Natural killer cell (primary cell): ENCODE results near the gene ADCY6. TPM values are rescaled to one million over a fixed set of nuclear protein-coding genes. Genes with fewer than 3 reads are reported as not detected.

ENCODE experiments used
- ATAC-seq, 3 donors: fragments of 150-1000 bp in 2 of 3; fragments of 200-7000 bp in 1 of 3; cut with Tn5 transposase; 1 replicate in 1 of 3; 2 replicates in 2 of 3; pipeline ENCODE4 v1.10.0; 2021; ENCODE audit warnings: mild to moderate bottlenecking in 2 of 3, moderate library complexity in 2 of 3
- DNase-seq, 2 donors: peaks; one replicate each; pipeline versions ENCODE4 v3.0.0 to v3.0.0-alpha.2; 2013 to 2021; ENCODE audit warnings: mixed read lengths in 1 of 2
- H3K27ac ChIP-seq: one replicate; pipeline ENCODE4 v1.5.1; 2013; ENCODE audit warnings: mild to moderate bottlenecking, low read length
- H3K27me3 ChIP-seq: one replicate; pipeline ENCODE4 v1.6.1; 2013; ENCODE audit warnings: low read length; ENCODE audit not compliant: control insufficient read depth, insufficient read depth
- H3K36me3 ChIP-seq: one replicate; pipeline ENCODE4 v1.6.1; 2013; ENCODE audit warnings: low read length; ENCODE audit not compliant: control insufficient read depth, insufficient read depth
- H3K4me1 ChIP-seq: one replicate; pipeline ENCODE4 v1.6.1; 2013; ENCODE audit warnings: low read length; ENCODE audit not compliant: control insufficient read depth, insufficient read depth
- H3K4me3 ChIP-seq: one replicate; pipeline ENCODE4 v1.5.1; 2013; ENCODE audit warnings: low read length
- H3K9me3 ChIP-seq: one replicate; pipeline ENCODE4 v1.6.1; 2013; ENCODE audit warnings: low read length; ENCODE audit not compliant: control insufficient read depth, insufficient read depth
- H3K27ac Mint-ChIP-seq, 2 donors: one replicate each; pipeline ENCODE4 v1.8.0; 2022; ENCODE audit warnings: mild to moderate bottlenecking in 2 of 2, mixed read lengths in 2 of 2, moderate library complexity in 1 of 2
- H3K27me3 Mint-ChIP-seq, 2 donors: one replicate each; pipeline ENCODE4 v1.8.0; 2022; ENCODE audit warnings: low read depth in 2 of 2, mixed read lengths in 2 of 2
- H3K36me3 Mint-ChIP-seq: one replicate; pipeline ENCODE4 v1.8.0; 2022; ENCODE audit warnings: mixed read lengths
- H3K4me1 Mint-ChIP-seq, 2 donors: one replicate each; pipeline ENCODE4 v1.8.0; 2022; ENCODE audit warnings: mixed read lengths in 2 of 2
- H3K4me3 Mint-ChIP-seq: one replicate; pipeline ENCODE4 v1.8.0; 2022; ENCODE audit warnings: mild to moderate bottlenecking, moderate library complexity, mixed read lengths
- H3K9me3 Mint-ChIP-seq, 2 donors: one replicate each; pipeline ENCODE4 v1.8.0; 2022; ENCODE audit warnings: mixed read lengths in 2 of 2
- WGBS: methylation state at CpG from one replicate; pipeline ENCODE4 v1.1.7; 2013; ENCODE audit warnings: missing lambda C conversion rate; ENCODE audit not compliant: insufficient coverage; 5-methylcytosine and 5-hydroxymethylcytosine counted together
- intact Hi-C: fragments of 100-400 bp; cut with micrococcal nuclease; formaldehyde crosslinking; loops from one replicate; pipeline ENCODE4 v1.14.2; 2022
- total RNA-seq, 4 donors: library from RNA; stranded (reverse); fragments of 120-200 nt in 1 of 4; gene quantifications; one replicate each; pipeline versions ENCODE4 v1.2.3 to v1.2.4, GENCODE V29; 2013 to 2022
- TF ChIP-seq, protein P1 (sequence below): fragments of 200-600 bp; IDR thresholded peaks from one replicate; pipeline ENCODE4 v1.8.0; 2022; ENCODE audit warnings: antibody characterized with exemption

ADCY6 gene
- total RNA-seq, 3 donors from 2014 or later (not counting 1 experiment from before 2014, with no cell fraction given): 0.20 to 1.1 (median 0.31) TPM

DNA sequence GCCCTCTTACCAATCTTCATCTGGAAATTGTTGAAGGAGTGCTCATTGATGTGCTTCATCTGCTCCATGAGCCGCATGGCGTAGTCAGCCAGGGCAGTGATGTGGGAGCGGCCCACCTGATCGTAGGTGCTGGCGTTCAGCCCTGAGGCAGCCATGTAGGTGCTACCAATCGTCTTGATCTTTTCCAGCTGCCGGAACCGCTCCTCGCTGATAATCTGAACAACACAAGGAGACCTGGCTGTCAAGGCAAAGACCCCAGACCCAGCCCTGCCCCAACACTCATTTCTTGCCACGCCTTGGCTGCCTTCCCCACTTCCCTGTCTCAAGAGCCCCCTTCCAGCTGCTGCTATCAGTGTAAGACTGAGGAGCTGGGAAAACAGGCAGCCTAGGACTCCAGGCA lies 18.1 kb downstream of the ADCY6 start:
- peaks cover 13% of the 10 kb centered on the region for H3K4me1 ChIP-seq
- H3K27me3 Mint-ChIP-seq: no peaks in the 10 kb centered on the region
- WGBS: 91% methylated on average over 10 of the region's 10 CpGs
- ATAC-seq: no peak
- TF ChIP-seq, protein P1, sequence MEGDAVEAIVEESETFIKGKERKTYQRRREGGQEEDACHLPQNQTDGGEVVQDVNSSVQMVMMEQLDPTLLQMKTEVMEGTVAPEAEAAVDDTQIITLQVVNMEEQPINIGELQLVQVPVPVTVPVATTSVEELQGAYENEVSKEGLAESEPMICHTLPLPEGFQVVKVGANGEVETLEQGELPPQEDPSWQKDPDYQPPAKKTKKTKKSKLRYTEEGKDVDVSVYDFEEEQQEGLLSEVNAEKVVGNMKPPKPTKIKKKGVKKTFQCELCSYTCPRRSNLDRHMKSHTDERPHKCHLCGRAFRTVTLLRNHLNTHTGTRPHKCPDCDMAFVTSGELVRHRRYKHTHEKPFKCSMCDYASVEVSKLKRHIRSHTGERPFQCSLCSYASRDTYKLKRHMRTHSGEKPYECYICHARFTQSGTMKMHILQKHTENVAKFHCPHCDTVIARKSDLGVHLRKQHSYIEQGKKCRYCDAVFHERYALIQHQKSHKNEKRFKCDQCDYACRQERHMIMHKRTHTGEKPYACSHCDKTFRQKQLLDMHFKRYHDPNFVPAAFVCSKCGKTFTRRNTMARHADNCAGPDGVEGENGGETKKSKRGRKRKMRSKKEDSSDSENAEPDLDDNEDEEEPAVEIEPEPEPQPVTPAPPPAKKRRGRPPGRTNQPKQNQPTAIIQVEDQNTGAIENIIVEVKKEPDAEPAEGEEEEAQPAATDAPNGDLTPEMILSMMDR: no peak
- no peaks in the 10 kb centered on the region for H3K36me3 ChIP-seq
- H3K27ac ChIP-seq: no peak overlapping the region
- peaks cover 17 to 27% of the 10 kb centered on the region in 2 donors for H3K4me1 Mint-ChIP-seq
- H3K9me3 ChIP-seq: no peaks in the 10 kb centered on the region
- no peak overlapping the region for H3K4me3 ChIP-seq
- DNase-seq: no peak
- H3K27me3 ChIP-seq: no peaks in the 10 kb centered on the region
- H3K4me3 Mint-ChIP-seq: no peak overlapping the region
- intact Hi-C loops: no loop called here
- H3K9me3 Mint-ChIP-seq: no peaks in the 10 kb centered on the region
- no peak overlapping the region for H3K27ac Mint-ChIP-seq
- no peaks in the 10 kb centered on the region for H3K36me3 Mint-ChIP-seq

DNA sequence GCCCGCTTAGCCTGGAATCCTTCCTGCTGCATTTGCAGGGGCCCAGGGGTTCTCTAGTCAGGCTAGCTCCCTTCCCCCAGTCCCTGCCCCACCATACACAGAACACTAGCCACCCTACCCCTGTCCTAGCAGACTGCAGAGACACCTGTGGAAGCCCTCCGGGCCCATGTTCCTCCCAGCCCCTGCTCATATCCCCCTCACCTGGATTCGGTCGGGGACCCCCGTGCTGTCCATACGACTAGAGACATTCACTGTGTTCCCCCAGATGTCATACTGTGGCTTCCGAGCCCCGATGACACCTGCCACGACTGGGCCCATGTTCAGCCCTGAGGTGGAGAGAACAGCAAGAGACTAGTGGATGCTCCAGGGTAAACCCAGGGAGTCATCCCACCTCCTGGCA lies 20.2 kb downstream of the ADCY6 start:
- TF ChIP-seq, protein P1: no peak
- intact Hi-C loops: no loop called here
- Mint-ChIP-seq H3K4me3 (no peak overlapping the region), H3K27me3 (no peaks in the 10 kb centered on the region), H3K4me1 (peaks cover 28 to 43% of the 10 kb centered on the region in 2 donors), H3K27ac (no peak overlapping the region), H3K9me3 (no peaks in the 10 kb centered on the region), H3K36me3 (no peaks in the 10 kb centered on the region)
- no peak overlapping the region for H3K27ac ChIP-seq
- peaks cover 26% of the 10 kb centered on the region for H3K4me1 ChIP-seq
- no peak overlapping the region for H3K4me3 ChIP-seq
- ATAC-seq: no peak
- 94% methylated on average over 9 of the region's 9 CpGs for WGBS
- no peak for DNase-seq
- no peaks in the 10 kb centered on the region for H3K27me3 ChIP-seq
- H3K36me3 ChIP-seq: no peaks in the 10 kb centered on the region
- H3K9me3 ChIP-seq: no peaks in the 10 kb centered on the region

DNA sequence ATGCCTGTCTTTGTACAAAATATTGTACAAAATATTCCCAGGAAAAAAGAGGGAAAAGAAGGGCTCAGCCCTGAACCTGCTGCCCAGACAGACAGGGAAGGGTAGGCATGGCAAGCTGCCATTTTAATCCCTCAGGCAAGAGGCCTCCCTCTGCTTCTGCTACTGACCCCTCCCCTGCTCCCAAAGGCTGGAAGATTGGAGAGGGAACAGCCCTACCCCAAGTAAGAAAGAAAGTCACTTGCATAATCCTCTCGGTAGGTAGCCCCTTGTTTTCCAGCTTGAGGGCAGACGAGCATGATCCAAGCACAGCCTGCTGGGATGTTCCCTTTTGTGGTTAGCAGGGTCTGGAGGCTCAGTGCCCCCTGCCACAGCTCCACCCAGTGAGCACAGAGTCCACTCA lies 20.7 kb downstream of the ADCY6 start:
- no peaks in the 10 kb centered on the region for H3K9me3 Mint-ChIP-seq
- no peak for DNase-seq
- no peak overlapping the region for H3K4me3 Mint-ChIP-seq

DNA sequence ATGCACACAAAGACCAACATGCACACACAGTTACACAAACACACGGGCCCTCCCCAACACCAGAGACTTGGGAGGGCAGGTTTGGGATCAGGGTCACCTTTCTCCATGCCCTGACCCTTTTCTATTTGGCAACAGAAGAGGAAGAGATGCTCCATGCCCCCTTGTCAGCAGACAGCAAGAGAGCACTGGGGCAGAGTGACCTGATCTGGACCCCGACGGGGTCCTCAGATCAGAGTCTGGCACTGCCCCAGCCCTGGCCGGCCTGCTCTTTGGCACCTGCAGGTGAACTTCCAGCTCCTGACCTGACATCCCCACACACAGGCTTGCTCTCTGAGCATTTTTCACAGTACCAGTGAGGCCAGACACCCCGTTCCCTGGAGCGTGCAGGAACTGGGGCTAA lies 21.4 kb downstream of the ADCY6 start:
- Histone ChIP-seq H3K27ac (no peak overlapping the region), H3K36me3 (no peaks in the 10 kb centered on the region), H3K9me3 (no peaks in the 10 kb centered on the region), H3K4me1 (peaks cover 26% of the 10 kb centered on the region), H3K4me3 (no peak overlapping the region), H3K27me3 (no peaks in the 10 kb centered on the region)
- TF ChIP-seq, protein P1: no peak
- intact Hi-C loops: no loop called here
- H3K36me3 Mint-ChIP-seq: no peaks in the 10 kb centered on the region
- WGBS: 88% methylated on average over 6 of the region's 6 CpGs
- no peak for DNase-seq
- H3K27me3 Mint-ChIP-seq: no peaks in the 10 kb centered on the region
- H3K9me3 Mint-ChIP-seq: no peaks in the 10 kb centered on the region
- no peak overlapping the region for H3K27ac Mint-ChIP-seq
- H3K4me3 Mint-ChIP-seq: no peak overlapping the region
- no peak for ATAC-seq
- peaks cover 28 to 43% of the 10 kb centered on the region in 2 donors for H3K4me1 Mint-ChIP-seq

More for the DNA sequence above, 20.7 kb downstream of the ADCY6 start:
- TF ChIP-seq, protein P1: no peak
- intact Hi-C loops: no loop called here
- no peak for ATAC-seq
- no peak overlapping the region for H3K4me3 ChIP-seq
- no peak overlapping the region for H3K27ac Mint-ChIP-seq
- no peaks in the 10 kb centered on the region for H3K36me3 Mint-ChIP-seq
- no peaks in the 10 kb centered on the region for H3K9me3 ChIP-seq
- H3K27ac ChIP-seq: no peak overlapping the region
- H3K27me3 ChIP-seq: no peaks in the 10 kb centered on the region
- 93% methylated on average over 2 of the region's 2 CpGs for WGBS
- no peaks in the 10 kb centered on the region for H3K27me3 Mint-ChIP-seq
- H3K4me1 ChIP-seq: peaks cover 26% of the 10 kb centered on the region
- H3K36me3 ChIP-seq: no peaks in the 10 kb centered on the region
- H3K4me1 Mint-ChIP-seq: peaks cover 28 to 43% of the 10 kb centered on the region in 2 donors
